ENCODE results near the gene TRERF1.

Gene TRERF1

DNA sequence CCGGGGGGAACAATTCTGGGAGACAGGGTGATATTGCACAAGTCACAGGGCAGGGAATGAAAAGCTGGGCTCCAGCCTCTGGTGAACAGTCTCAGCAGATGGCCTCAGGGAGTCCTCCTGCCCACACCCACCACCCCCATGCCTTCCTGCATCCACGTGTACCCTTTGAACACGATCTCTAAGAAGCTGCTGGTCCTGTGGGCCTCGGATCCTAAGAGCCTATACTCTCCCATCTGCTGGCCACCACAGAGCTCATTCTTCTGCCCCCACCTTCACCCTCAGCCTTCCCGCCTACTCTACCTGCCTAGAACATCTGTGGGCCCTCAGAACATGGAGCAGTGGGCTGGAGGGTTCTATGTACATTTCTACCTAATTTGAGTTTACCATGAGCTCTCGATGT lies 60.3 kb downstream of the TRERF1 start:
- no peak for DNase-seq (ENCODE audit: low read depth)
- H3K4me3 ChIP-seq (ENCODE audit: low read depth, low read length), result no peak overlapping the region
- no peak for TF ChIP-seq CTCF (IDR thresholded peaks at IDR 0.05; ENCODE audit: control insufficient read depth, extremely low read depth, insufficient read depth)

DNA sequence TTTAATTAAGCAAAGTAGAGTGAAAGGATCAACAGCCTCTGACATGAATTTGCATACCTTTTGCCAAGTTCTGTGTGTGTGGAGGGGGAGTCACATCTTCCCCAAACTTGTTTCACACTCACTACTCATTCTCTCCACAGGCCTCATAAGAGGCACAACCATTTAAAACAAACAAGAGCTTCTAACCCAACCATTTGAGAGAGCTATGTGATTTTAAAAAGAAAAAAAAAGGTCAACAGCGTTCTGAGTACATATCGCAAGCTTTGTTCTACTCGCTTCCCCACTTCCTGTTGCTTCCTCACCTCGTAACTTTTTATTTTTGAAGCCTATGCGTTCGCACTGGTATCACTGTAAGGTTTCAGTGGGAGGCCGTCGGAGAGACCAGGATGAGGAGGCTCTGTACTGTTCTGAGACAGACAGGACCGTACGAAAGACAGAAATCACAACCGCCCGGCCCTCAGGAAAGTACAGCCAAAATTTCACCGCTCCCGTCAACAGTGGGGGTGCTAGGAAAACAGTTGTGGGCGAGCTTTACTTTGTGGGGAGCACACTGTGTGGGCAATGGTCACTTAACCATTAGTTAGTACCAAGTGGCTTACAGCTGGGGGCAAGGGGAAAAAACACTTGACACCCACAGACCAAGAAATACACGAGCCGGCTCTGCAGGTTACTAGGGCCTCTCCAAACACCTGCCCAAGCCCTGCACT lies 61.3 kb downstream of the TRERF1 start:
- H3K4me3 ChIP-seq (ENCODE audit: low read depth, low read length), result no peak overlapping the region
- no peak for DNase-seq (ENCODE audit: low read depth)
- TF ChIP-seq CTCF (IDR thresholded peaks at IDR 0.05; ENCODE audit: control insufficient read depth, extremely low read depth, insufficient read depth), result no peak

GRCh38 chr6:42389736-42390135 lies 62.0 kb downstream of the TRERF1 start:
- H3K4me3 ChIP-seq (ENCODE audit: low read depth, low read length), result no peak overlapping the region
- TF ChIP-seq CTCF (IDR thresholded peaks at IDR 0.05; ENCODE audit: control insufficient read depth, extremely low read depth, insufficient read depth), result no peak
- no peak for DNase-seq (ENCODE audit: low read depth)

- TF ChIP-seq CTCF (IDR thresholded peaks at IDR 0.05; ENCODE audit: control insufficient read depth, extremely low read depth, insufficient read depth), result no peak
- H3K4me3 ChIP-seq (ENCODE audit: low read depth, low read length), result no peak overlapping the region
- no peak for DNase-seq (ENCODE audit: low read depth)
Observed at GRCh38 chr6:42388046-42388445, 63.7 kb downstream of the TRERF1 start.

DNA sequence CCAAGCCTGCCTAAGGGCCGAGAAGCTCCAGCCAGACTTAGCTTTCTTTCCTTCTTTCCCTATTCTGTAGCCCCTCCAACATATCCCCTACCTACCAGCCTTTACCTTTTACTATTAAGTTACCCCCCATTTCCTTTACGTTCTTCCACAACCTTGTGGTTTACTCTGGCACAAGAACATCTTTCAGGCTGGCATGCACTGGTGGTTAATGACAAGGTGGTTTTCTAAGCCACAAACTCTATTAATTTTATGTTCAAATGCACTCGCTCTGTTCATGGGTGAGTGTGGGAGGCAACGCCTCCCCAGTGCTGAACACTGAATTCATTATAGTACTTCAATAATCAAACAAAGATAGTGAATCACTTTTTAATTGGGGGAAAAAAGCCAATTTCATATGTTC lies 64.4 kb downstream of the TRERF1 start:
- no peak for DNase-seq (ENCODE audit: low read depth)
- H3K4me3 ChIP-seq (ENCODE audit: low read depth, low read length), result no peak overlapping the region
- TF ChIP-seq CTCF (IDR thresholded peaks at IDR 0.05; ENCODE audit: control insufficient read depth, extremely low read depth, insufficient read depth), result no peak

GRCh38 chr6:42385339-42385738 lies 66.4 kb downstream of the TRERF1 start:
- no peak for TF ChIP-seq CTCF (IDR thresholded peaks at IDR 0.05; ENCODE audit: control insufficient read depth, extremely low read depth, insufficient read depth)
- DNase-seq (ENCODE audit: low read depth), result no peak

More at GRCh38 chr6:42385339-42385738, 66.4 kb downstream of the TRERF1 start:
- H3K4me3 ChIP-seq (ENCODE audit: low read depth, low read length), result no peak overlapping the region
